Pancreas (tissue), 10 donors: ENCODE results near the gene PUSL1. TPM values are rescaled to one million over a fixed set of nuclear protein-coding genes. Genes with fewer than 3 reads are reported as not detected.

Experiments
- ATAC-seq, 4 donors: fragments of 200-7000 bp; cut with Tn5 transposase; one replicate each; pipeline versions ENCODE4 v1.8.0 to v1.9.1; 2020; ENCODE audit warnings: mild to moderate bottlenecking in 4 of 4, moderate library complexity in 4 of 4
- DNase-seq, 6 donors: peaks; one replicate each; pipeline ENCODE4 v3.0.0-alpha.2; 2020
- FAIRE-seq: peaks from 2 replicates; lab custom pipeline; 2012; peaks lifted over from hg19 to GRCh38; lab: Jason Lieb, UNC
- H3K27ac ChIP-seq, 4 donors: fragments of 200-600 bp; sonication (generic); 1 replicate in 3 of 4; 2 replicates in 1 of 4; pipeline versions ENCODE4 v1.5.0 to v1.8.0; 2020
- H3K27me3 ChIP-seq, 4 donors: fragments of 200-600 bp; one replicate each; pipeline ENCODE4 v1.8.0; 2021
- H3K36me3 ChIP-seq, 3 donors: fragments of 200-600 bp; sonication (generic) in 1 of 3; one replicate each; pipeline versions ENCODE4 v1.5.0 to v1.8.0; 2020 to 2021
- H3K4me1 ChIP-seq, 3 donors: fragments of 200-600 bp; one replicate each; pipeline ENCODE4 v1.8.0; 2021
- H3K4me3 ChIP-seq, 4 donors: fragments of 200-600 bp; sonication (generic) in 2 of 4; one replicate each; pipeline versions ENCODE4 v1.5.0 to v1.8.0; 2020 to 2021
- H3K9me3 ChIP-seq, 4 donors: fragments of 200-600 bp; one replicate each; pipeline ENCODE4 v1.8.0; 2021
- WGBS, 2 donors: extraction: QIAGEN DNeasy Blood & Tissue Kit; methylation state at CpG; one replicate each; pipeline ENCODE4 v1.1.7; 2013; 5-methylcytosine and 5-hydroxymethylcytosine counted together
- intact Hi-C, 3 donors: fragments of 100-400 bp; cut with DNase I; formaldehyde crosslinking; loops; one replicate each; pipeline versions ENCODE4 v1.11.1 to v1.14.2; 2022
- polyA plus RNA-seq, 2 donors: library from polyadenylated mRNA; stranded (reverse); fragments of 200-250 nt; gene quantifications; one replicate each; pipeline ENCODE4 v1.2.3, GENCODE V29; 2013
- total RNA-seq, 6 donors: library from RNA; stranded (reverse); fragmentation: NEBNext Ultra II Directional in 4 of 6; extraction: Animal tissue kit (Norgen Biotek cat#: 25700) in 4 of 6; gene quantifications; one replicate each; pipeline versions ENCODE4 v1.2.1 to v1.2.4, GENCODE V29; 2021 to 2023
- TF ChIP-seq, protein P1 (sequence below), 4 donors: fragments of 200-600 bp; sonication (generic) in 3 of 4; IDR thresholded peaks; one replicate each; pipeline versions ENCODE4 v1.5.0 to v1.8.0; 2021; ENCODE audit warnings: antibody characterized with exemption in 4 of 4
- donor health status: healthy with polysubstance abuse.
- donor health status: DM: no; HTN: no; CAD: no; lungs with moderate emphysema.
- donor health status: DM: no; HTN: no; CAD: no.
- donor health status: control.
- donor health status: control.
- donor health status: Bipolar disorder and iron deficiency.
- donor health status: DM: yes; HTN: yes; CAD: no.
- donor health status: DM: no; HTN: no; CAD: no.
- donor health status: DM: no; HTN: no; CAD: no.
- donor health status: DM: yes; HTN: yes; CAD: no.

The PUSL1 gene
- total and polyA plus RNA-seq, 8 donors = 7.5 to 23.2 (median 10.2) TPM

DNA sequence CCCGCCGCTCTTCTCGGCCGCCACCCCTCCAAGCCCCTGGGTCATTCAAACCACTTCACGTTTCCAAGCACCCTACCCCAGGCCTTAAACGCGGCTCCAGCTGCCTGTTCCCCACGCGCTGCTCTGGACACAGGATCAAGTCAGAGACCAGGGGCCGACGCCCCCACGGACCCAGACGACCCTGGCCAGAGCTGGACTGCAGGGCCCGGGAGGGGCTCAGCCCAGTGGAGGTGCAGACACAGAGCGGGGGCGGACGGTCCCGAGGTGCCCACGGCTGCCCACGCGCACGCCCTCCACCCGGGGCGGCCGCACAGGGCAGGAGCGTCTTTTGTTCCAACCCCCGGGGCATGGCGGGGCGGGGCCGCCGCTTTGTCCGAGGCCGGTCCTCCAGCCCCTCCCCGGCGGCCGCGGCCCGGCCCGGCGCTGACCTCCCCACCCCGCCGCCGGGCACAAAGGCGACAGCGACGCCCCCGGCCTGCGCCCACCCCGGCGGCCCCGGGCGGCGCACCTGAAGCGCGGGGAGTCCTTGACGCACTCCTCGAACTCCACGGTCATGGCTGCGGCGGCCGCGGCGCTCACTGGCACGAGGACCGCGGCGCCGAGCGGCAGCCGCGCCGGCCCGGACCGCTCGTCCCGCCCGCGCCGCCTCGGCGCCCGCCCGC lies 1.0 kb upstream of the PUSL1 start:
- Histone ChIP-seq H3K9me3 (no peaks in the 10 kb centered on the region), H3K36me3 (peaks cover 0 to 9% (median 7%) of the 10 kb centered on the region in 3 donors), H3K27me3 (no peaks in the 10 kb centered on the region), H3K27ac (peak overlapping the region in 3 of 4 donors; percentile 27 to 97 (median 41)), H3K4me3 (peak overlapping the region; percentile 57 to 92 (median 84)), H3K4me1 (peaks cover 7 to 28% (median 24%) of the 10 kb centered on the region in 3 donors)
- DNase-seq (peak in 4 of 6 donors; percentile 40 to 77 (median 61)), ATAC-seq (no peak), FAIRE-seq (no peak)
- intact Hi-C loops = no loop called here
- TF ChIP-seq, protein P1, sequence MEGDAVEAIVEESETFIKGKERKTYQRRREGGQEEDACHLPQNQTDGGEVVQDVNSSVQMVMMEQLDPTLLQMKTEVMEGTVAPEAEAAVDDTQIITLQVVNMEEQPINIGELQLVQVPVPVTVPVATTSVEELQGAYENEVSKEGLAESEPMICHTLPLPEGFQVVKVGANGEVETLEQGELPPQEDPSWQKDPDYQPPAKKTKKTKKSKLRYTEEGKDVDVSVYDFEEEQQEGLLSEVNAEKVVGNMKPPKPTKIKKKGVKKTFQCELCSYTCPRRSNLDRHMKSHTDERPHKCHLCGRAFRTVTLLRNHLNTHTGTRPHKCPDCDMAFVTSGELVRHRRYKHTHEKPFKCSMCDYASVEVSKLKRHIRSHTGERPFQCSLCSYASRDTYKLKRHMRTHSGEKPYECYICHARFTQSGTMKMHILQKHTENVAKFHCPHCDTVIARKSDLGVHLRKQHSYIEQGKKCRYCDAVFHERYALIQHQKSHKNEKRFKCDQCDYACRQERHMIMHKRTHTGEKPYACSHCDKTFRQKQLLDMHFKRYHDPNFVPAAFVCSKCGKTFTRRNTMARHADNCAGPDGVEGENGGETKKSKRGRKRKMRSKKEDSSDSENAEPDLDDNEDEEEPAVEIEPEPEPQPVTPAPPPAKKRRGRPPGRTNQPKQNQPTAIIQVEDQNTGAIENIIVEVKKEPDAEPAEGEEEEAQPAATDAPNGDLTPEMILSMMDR (IDR thresholded peaks at IDR 0.05) = no peak
- 1% methylated on average over 65 to 83 of the region's 83 CpGs for whole genome bisulfite sequencing, 2 donors

DNA sequence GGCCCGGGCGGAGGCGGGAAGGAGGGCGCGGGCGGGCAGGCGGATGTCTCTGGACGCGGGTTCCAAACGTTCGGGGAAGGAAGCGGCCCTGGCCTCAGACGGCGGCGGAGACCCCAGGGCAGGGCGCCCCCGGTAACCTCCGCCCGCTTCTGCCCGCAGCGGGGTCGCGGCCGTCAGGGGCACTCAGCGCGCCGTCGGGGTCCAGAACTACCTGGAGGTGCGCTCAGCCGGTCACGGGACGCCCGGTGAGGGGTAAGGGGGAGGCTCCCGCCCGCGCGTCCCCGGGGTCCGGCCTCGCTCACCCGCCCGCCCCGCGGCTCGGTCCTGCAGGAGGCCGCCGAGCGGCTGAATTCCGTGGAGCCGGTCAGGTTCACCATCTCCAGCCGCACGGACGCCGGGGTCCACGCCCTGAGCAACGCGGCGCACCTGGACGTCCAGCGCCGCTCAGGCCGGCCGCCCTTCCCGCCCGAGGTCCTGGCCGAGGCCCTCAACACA lies 406 bp downstream of the PUSL1 start:
- TF ChIP-seq, protein P1 (IDR thresholded peaks at IDR 0.05) = no peak
- Histone ChIP-seq H3K27me3 (no peaks in the 10 kb centered on the region), H3K4me3 (peak overlapping the region; percentile 56 to 92 (median 84)), H3K4me1 (peaks cover 7 to 28% (median 24%) of the 10 kb centered on the region in 3 donors), H3K9me3 (no peaks in the 10 kb centered on the region), H3K36me3 (peaks cover 0 to 21% (median 13%) of the 10 kb centered on the region in 3 donors), H3K27ac (peak overlapping the region; percentile 90 to 97 (median 94))
- FAIRE-seq = no peak
- intact Hi-C loops = no loop called here
- 0 to 1% methylated on average over 33 to 66 of the region's 66 CpGs for WGBS, 2 donors
- ATAC-seq = peak; percentile 4 to 10 (median 6)
- DNase-seq = peak in 3 of 6 donors; percentile 39 to 79 (median 71)

DNA sequence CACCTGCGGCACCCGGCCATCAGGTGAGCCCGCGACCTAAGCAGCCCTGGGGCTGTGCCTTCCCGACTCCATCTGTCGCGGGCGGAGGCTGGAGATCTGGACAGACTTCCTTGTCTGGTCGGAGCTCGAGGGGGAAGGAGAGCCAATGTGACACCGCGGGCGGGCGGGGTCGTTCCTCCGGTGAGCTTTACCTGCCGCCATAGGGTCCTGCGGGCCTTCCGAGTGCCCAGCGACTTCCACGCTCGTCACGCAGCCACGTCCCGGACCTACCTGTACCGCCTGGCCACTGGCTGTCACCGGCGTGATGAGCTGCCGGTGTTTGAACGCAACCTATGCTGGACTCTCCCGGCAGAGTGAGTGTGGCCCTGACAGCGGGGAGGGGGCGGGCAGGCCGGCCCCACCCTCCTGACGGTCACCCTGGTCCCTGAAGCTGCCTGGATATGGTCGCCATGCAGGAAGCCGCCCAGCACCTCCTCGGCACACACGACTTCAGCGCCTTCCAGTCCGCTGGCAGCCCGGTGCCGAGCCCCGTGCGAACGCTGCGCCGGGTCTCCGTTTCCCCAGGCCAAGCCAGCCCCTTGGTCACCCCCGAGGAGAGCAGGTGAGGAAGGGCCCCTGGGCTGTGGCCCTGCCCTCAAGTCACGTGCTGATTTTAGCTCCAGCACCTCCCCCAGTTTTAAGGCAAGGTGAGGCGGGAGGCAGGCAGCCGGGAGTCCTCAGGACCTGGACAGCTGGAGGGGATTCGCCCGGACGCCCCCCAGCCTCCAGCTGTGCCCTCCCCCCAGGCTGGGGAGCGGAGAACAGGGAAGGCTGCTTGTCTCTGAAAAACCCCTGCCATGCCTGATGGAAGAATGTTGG lies 1.1 kb downstream of the PUSL1 start:
- FAIRE-seq (no peak), DNase-seq (peak in 4 of 6 donors; percentile 56 to 78 (median 66)), ATAC-seq (peak; percentile 2 to 10 (median 8))
- H3K4me3 ChIP-seq = peak overlapping the region; percentile 56 to 92 (median 84)
- peaks cover 0 to 27% (median 20%) of the 10 kb centered on the region in 3 donors for H3K36me3 ChIP-seq
- intact Hi-C loops = no loop called here
- peak overlapping the region; percentile 90 to 97 (median 94) for H3K27ac ChIP-seq
- H3K27me3 ChIP-seq = no peaks in the 10 kb centered on the region
- peaks cover 7 to 26% (median 24%) of the 10 kb centered on the region in 3 donors for H3K4me1 ChIP-seq
- TF ChIP-seq, protein P1 (IDR thresholded peaks at IDR 0.05) = no peak
- no peaks in the 10 kb centered on the region for H3K9me3 ChIP-seq
- 18 to 28% methylated on average over 54 to 57 of the region's 57 CpGs for WGBS, 2 donors

DNA sequence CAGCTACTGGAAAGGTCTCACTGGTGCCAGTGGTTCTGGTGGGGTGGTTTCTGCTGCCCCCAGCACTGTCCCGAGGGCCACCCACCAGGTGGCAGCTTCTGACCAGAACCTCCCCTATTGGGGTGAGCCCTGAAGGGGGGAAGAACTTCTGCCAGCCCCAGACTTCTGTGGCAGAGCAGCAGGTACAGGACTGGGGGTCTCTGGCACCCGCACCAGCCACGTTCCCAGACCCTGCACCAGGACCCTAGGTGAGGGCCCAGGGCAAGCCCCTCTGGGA lies 1.6 kb downstream of the PUSL1 start:
- Histone ChIP-seq H3K4me1 (peaks cover 7 to 25% (median 19%) of the 10 kb centered on the region in 3 donors), H3K27me3 (no peaks in the 10 kb centered on the region), H3K36me3 (peaks cover 0 to 32% (median 21%) of the 10 kb centered on the region in 3 donors), H3K27ac (peak overlapping the region in 1 of 4 donors; percentile 97), H3K4me3 (peak overlapping the region in 1 of 4 donors; percentile 86), H3K9me3 (no peaks in the 10 kb centered on the region)
- TF ChIP-seq, protein P1 (IDR thresholded peaks at IDR 0.05) = no peak
- whole genome bisulfite sequencing, 2 donors = 67 to 96% methylated on average over 3 of the region's 3 CpGs
- DNase-seq = no peak
- intact Hi-C loops = no loop called here
- ATAC-seq = no peak
- FAIRE-seq = no peak
